ENCODE data around the gene PPFIBP1. TPM values are rescaled to one million over a fixed set of nuclear protein-coding genes. Genes with fewer than 3 reads are reported as not detected.

Gene PPFIBP1
- total and polyA plus RNA-seq, 2 of the 4 experiments (the other 2 are of a cell fraction): 30.4 to 72.2 TPM

DNA sequence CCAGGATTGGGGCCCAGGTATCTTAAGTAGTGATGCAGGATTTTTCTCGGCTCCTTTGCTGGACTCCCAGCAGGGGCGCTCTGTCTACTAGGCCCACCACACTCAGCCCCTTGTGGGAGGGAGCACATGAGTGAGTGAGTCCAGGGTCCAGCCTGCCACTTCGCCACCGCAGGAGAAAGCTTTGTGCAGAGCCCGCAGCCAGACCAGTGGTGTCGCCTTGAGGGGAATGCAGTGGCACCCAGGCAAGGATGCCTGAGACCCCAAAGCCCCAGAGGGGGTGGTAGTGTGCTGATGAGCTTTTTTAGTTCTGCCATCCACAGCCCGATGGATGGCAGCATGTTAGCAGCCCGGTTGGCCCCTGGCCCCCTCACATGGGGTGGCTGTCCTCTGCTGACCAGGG lies 181.3 kb downstream of the PPFIBP1 start:
- H3K9me1 ChIP-seq (ENCODE audit: insufficient read depth, low read length): no peaks in the 10 kb centered on the region
- H3K23ac ChIP-seq (ENCODE audit: low read depth, low read length): no peak overlapping the region
- no peak for ATAC-seq (ENCODE audit: low read depth)
- H3K4me3 ChIP-seq (ENCODE audit: insufficient read depth, low read depth, low read length): no peak overlapping the region
- intact Hi-C loops (cut with micrococcal nuclease): no loop called here
- H2BK20ac ChIP-seq (ENCODE audit: low read depth, low read length): no peak overlapping the region
- no peak overlapping the region for H2BK120ac ChIP-seq (ENCODE audit: low read depth, low read length)
- H4K20me1 ChIP-seq (ENCODE audit: insufficient read depth, low read length): no peaks in the 10 kb centered on the region
- no peak overlapping the region for H3K4me2 ChIP-seq (ENCODE audit: low read depth, low read length)
- no peaks in the 10 kb centered on the region for H3K27me3 ChIP-seq (ENCODE audit: control insufficient read depth, insufficient read depth, low read length)
- no peaks in the 10 kb centered on the region for H3K9me3 ChIP-seq (ENCODE audit: control insufficient read depth, insufficient read depth, low read length)
- H3K4me1 ChIP-seq (ENCODE audit: control insufficient read depth, insufficient read depth, low read length): no peaks in the 10 kb centered on the region
- no CpG with 5 or more reads among the region's 8 CpGs for WGBS, 2 experiments (ENCODE audit: extremely low coverage in 2 of 2, insufficient read length in 1 of 2)
- H4K8ac ChIP-seq (ENCODE audit: low read depth in 2 of 2, low read length in 2 of 2): no peak overlapping the region
- no TSS peak for BruUV-seq (replicated peaks)
- no peak overlapping the region for H2AK9ac ChIP-seq (replicated peaks; ENCODE audit: low read depth, low read length, poor library complexity)
- H2BK5ac ChIP-seq (ENCODE audit: low read depth, low read length, poor library complexity, severe bottlenecking): no peak overlapping the region
- ChIA-PET CTCF (no interaction called here), POLR2A (ENCODE audit: unreplicated experiment) (interaction anchor here (0.6 kb wide), 1 partner anchor 682 kb away, joined by 3 read pairs; no protein-coding TSS in a partner anchor)
- H3K14ac ChIP-seq (replicated peaks; ENCODE audit: low read depth, low read length): no peak overlapping the region
- H3K4ac ChIP-seq (ENCODE audit: low read depth, low read length): no peak overlapping the region
- H3K79me1 ChIP-seq (ENCODE audit: low read depth in 1 of 2, low read length in 2 of 2): no peaks in the 10 kb centered on the region
- no peak overlapping the region for H4K5ac ChIP-seq (ENCODE audit: low read depth, low read length)
- H2AK5ac ChIP-seq (ENCODE audit: low read depth, low read length): no peak overlapping the region
- no peak overlapping the region for H4K91ac ChIP-seq (ENCODE audit: insufficient read depth, low read depth, low read length)
- no peaks in the 10 kb centered on the region for H3K36me3 ChIP-seq (ENCODE audit: control insufficient read depth, insufficient read depth, low read length)
- no peak for TF ChIP-seq MXI1 (IDR thresholded peaks at IDR 0.05; ENCODE audit: borderline replicate concordance, low read depth, low read length)
- no peak for TF ChIP-seq MAZ (IDR thresholded peaks at IDR 0.05; ENCODE audit: borderline replicate concordance, low read depth, low read length)
- no peak for TF ChIP-seq CTCF (conservative IDR thresholded peaks at IDR 0.05; ENCODE audit: low read depth, low read length)
- no peak for TF ChIP-seq SMC3 (IDR thresholded peaks at IDR 0.05; ENCODE audit: low read depth, low read length)
- no peak for TF ChIP-seq NFE2L2 (IDR thresholded peaks at IDR 0.05; ENCODE audit: low read depth, low read length)
- no peak for TF ChIP-seq RFX5 (IDR thresholded peaks at IDR 0.05; ENCODE audit: low read depth, low read length)
- TF ChIP-seq FOS (IDR thresholded peaks at IDR 0.05; ENCODE audit: low read depth, low read length): no peak
- TF ChIP-seq, protein P1, sequence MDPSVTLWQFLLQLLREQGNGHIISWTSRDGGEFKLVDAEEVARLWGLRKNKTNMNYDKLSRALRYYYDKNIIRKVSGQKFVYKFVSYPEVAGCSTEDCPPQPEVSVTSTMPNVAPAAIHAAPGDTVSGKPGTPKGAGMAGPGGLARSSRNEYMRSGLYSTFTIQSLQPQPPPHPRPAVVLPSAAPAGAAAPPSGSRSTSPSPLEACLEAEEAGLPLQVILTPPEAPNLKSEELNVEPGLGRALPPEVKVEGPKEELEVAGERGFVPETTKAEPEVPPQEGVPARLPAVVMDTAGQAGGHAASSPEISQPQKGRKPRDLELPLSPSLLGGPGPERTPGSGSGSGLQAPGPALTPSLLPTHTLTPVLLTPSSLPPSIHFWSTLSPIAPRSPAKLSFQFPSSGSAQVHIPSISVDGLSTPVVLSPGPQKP (IDR thresholded peaks at IDR 0.05; ENCODE audit: borderline replicate concordance, low read depth, low read length): no peak
- TF ChIP-seq RAD21 (IDR thresholded peaks at IDR 0.05; ENCODE audit: low read length): no peak
- TF ChIP-seq, protein P2, sequence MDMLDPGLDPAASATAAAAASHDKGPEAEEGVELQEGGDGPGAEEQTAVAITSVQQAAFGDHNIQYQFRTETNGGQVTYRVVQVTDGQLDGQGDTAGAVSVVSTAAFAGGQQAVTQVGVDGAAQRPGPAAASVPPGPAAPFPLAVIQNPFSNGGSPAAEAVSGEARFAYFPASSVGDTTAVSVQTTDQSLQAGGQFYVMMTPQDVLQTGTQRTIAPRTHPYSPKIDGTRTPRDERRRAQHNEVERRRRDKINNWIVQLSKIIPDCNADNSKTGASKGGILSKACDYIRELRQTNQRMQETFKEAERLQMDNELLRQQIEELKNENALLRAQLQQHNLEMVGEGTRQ (IDR thresholded peaks at IDR 0.05; ENCODE audit: low read depth, low read length): no peak
- TF ChIP-seq CEBPB (IDR thresholded peaks at IDR 0.05; ENCODE audit: low read depth, low read length): no peak
- TF ChIP-seq RCOR1 (IDR thresholded peaks at IDR 0.05; ENCODE audit: insufficient replicate concordance, low read length): no peak
- no peak for TF ChIP-seq MAFK (IDR thresholded peaks at IDR 0.05; ENCODE audit: low read depth, low read length)
- H3K9ac ChIP-seq (ENCODE audit: low read depth, low read length): no peak overlapping the region
- in situ Hi-C loops (cut with MboI; ENCODE audit: low sequenced_read_pairs): no loop called here
- no peak overlapping the region for H2AFZ ChIP-seq (replicated peaks; ENCODE audit: low read length, poor library complexity)
- no peak overlapping the region for H3K56ac ChIP-seq (ENCODE audit: extremely low read depth, insufficient read depth, low read length)
- H3K18ac ChIP-seq (ENCODE audit: low read depth, low read length): no peak overlapping the region
- no peak overlapping the region for H3K27ac ChIP-seq (ENCODE audit: insufficient read depth, low read length)
- dilution Hi-C loops (cut with HindIII; ENCODE audit: low sequenced_read_pairs, unreplicated experiment): no loop called here
- no peak for DNase-seq
- no peak overlapping the region for H2BK15ac ChIP-seq (ENCODE audit: low read depth, low read length)

Measured in IMR-90 (cell line).